Astrocyte of the spinal cord (primary cell): ENCODE results near the gene COL4A5.

Source experiments
- DNase-seq: peaks from one replicate; pipeline ENCODE4 v3.0.0; 2011; ENCODE audit warnings: low read depth, low spot score
- H3K4me3 ChIP-seq: 2 replicates; pipeline ENCODE4 v1.5.1; 2011; ENCODE audit warnings: low read depth, mild to moderate bottlenecking, low read length, moderate library complexity
- CTCF ChIP-seq: IDR thresholded peaks from 2 replicates; pipeline ENCODE4 v1.5.1; 2012; ENCODE audit warnings: low read depth, mild to moderate bottlenecking, low read length, inconsistent platforms
- in situ Hi-C: cut with HindIII; loops from 2 replicates; pipeline ENCODE4 v1.10.0; 2017; ENCODE audit warnings: low sequenced_read_pairs

The COL4A5 gene

GRCh38 chrX:108590496-108590895, 150.9 kb downstream of the COL4A5 start:
- in situ Hi-C loops: no loop called here
- peak; percentile 17 for DNase-seq
- no peak overlapping the region for H3K4me3 ChIP-seq
- no peak for TF ChIP-seq CTCF

GRCh38 chrX:108601276-108601675, 161.6 kb downstream of the COL4A5 start:
- no peak for TF ChIP-seq CTCF
- DNase-seq: no peak
- in situ Hi-C loops: no loop called here
- no peak overlapping the region for H3K4me3 ChIP-seq

GRCh38 chrX:108610141-108610540, 170.5 kb downstream of the COL4A5 start:
- DNase-seq: no peak

GRCh38 chrX:108614616-108615015, 175.0 kb downstream of the COL4A5 start:
- DNase-seq: no peak
- TF ChIP-seq CTCF: no peak
- in situ Hi-C loops: no loop called here
- H3K4me3 ChIP-seq: no peak overlapping the region

More at GRCh38 chrX:108610141-108610540, 170.5 kb downstream of the COL4A5 start:
- H3K4me3 ChIP-seq: no peak overlapping the region
- in situ Hi-C loops: no loop called here
- no peak for TF ChIP-seq CTCF

- no peak for TF ChIP-seq CTCF
- DNase-seq: no peak
- in situ Hi-C loops: no loop called here
- no peak overlapping the region for H3K4me3 ChIP-seq
Observed at GRCh38 chrX:108640817-108641216, 201.2 kb downstream of the COL4A5 start.

GRCh38 chrX:108641589-108642272, 202.1 kb downstream of the COL4A5 start:
- no peak for DNase-seq
- in situ Hi-C loops: no loop called here
- no peak overlapping the region for H3K4me3 ChIP-seq
- TF ChIP-seq CTCF: no peak

- DNase-seq: no peak
- no peak for TF ChIP-seq CTCF
- no peak overlapping the region for H3K4me3 ChIP-seq
- in situ Hi-C loops: no loop called here
Observed at GRCh38 chrX:108642273-108642628, 202.6 kb downstream of the COL4A5 start.
